Neural progenitor cell (in vitro differentiated cells): Measurements from ENCODE around the gene NME5.
"Not testable (repeated sequence)": the region's sequence is repeated elsewhere in the genome, so short reads cannot be mapped to it uniquely, and the experiment has no call there.

Experiments used
- CTCF ChIP-seq: fragments of 200-600 bp; sonication (generic); IDR thresholded peaks from 2 replicates; pipeline ENCODE4 v1.5.1; 2017; ENCODE audit warnings: antibody characterized with exemption, mild to moderate bottlenecking
- EZH2 ChIP-seq: fragments of 200-600 bp; sonication (generic); IDR thresholded peaks from 2 replicates; pipeline ENCODE4 v1.6.1; 2017; ENCODE audit warnings: antibody characterized with exemption, mild to moderate bottlenecking, moderate library complexity
- EZH2phosphoT487 ChIP-seq: fragments of 200-600 bp; sonication (generic); IDR thresholded peaks from 2 replicates; pipeline ENCODE4 v1.6.1; 2017; ENCODE audit warnings: antibody characterized with exemption

GRCh38 chr5:138143578-138143977, 4.3 kb upstream of the NME5 start:
- not testable (repeated sequence) for TF ChIP-seq CTCF, EZH2phosphoT487, EZH2
